Activated T-cell treated with anti-CD3 and anti-CD28 coated beads for 1 hour (primary cell): ENCODE data around the gene GOLGA8S.
"Not testable (repeated sequence)": the region's sequence is repeated elsewhere in the genome, so short reads cannot be mapped to it uniquely, and the experiment has no call there.

ENCODE experiments used
- DNase-seq: peaks from one replicate; pipeline ENCODE4 v3.0.0-alpha.2; 2020; ENCODE audit warnings: low read depth

GOLGA8S gene

DNA sequence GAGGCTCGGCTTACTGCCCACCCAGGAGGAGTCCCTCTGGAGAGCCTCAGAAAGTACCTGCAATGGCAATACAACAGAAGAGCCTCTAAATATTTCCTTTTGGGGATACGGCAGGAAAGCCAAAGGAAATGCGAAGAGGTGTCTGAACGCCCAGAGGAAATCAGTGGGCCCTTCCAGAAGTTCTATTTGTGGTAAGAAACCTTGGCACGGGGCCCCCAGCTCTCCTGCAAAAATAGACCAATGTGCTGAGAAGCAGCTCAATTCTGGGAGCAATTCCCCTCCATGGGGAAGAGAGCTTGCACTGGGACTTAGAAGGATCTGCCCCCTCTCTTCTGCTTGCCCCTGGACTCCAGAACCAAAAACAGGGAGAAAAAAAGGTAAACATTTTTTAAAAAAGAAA, 44.7 kb downstream of the GOLGA8S start:
- not testable (repeated sequence) for DNase-seq

DNA sequence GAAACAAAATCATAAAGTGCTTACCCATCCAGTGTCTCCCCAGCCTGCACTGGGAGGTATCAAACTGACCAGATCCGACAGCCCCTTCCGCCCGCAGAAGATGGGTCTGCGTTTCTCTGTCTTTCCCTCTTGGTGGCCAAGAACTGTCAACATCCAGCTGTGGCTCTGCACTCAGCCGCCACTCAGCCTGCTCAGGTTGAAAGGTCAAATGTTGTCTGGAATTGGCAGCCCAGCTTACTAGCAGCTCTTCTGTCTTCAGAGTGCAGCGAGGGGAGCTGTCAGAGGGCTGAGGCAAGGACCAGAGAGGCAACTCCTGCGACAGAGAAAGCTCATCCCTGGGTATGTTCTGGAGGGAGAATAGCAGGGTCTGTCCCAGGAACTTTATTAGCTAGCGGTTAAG, 47.1 kb downstream of the GOLGA8S start:
- DNase-seq, result no peak

DNA sequence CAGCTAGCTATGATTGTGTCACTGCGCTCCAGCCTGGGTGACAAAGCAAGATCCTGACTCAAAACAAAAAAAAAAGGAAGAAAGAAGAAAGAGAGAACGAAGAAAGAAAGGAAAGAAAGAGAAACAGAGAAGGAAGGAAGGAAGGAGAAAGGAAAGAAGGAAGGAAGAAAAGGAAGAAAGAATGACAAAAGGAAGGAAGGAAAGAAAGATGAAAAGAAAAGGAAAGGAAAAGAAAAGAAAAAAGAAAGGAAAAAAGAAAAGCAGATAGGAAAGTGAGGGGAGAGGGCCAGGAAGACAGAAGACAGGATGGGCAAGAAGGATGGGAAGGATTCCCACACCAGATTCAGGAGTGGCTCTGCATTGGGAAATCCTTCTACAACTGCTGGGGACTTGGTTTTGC, 47.6 kb downstream of the GOLGA8S start:
- no peak for DNase-seq

DNA sequence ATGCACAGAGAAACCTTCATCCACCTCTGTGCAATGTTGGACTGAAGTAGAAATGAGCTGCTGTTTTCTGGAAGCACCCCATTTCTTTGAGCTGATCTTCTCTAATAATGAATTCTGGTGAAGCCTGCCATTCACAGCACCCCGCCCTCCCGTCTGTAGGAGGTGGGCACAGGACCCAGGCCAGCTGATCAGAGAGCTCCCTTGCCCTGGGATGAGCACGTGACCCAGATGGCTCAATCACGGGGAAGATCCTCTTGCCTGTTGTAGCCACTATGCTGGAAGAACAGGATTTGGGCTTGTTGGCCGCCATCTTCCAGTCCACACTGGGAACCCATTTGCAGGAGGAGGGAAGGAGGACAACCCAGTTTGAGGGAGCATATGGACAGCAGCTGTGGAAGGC, 48.0 kb downstream of the GOLGA8S start:
- no peak for DNase-seq

DNA sequence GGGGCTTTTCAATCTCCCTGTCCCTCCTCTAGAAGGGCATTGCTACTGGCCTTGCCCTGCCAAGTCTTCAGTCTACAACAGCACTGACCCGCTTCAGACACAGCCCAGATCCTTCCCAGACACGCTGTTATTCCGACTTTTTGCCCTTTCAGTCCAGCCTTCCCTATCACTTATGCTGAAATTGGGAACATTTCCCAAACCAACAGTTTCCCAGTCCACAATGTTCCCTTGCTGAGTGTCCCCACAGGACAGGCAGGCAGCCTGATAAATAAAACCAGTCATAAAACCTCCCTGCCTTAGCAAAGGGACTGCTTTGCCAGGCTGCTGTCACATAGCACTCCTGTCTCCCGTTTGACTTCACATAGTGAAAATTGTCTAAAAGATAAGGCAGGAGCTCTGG, 49.0 kb downstream of the GOLGA8S start:
- no peak for DNase-seq

DNA sequence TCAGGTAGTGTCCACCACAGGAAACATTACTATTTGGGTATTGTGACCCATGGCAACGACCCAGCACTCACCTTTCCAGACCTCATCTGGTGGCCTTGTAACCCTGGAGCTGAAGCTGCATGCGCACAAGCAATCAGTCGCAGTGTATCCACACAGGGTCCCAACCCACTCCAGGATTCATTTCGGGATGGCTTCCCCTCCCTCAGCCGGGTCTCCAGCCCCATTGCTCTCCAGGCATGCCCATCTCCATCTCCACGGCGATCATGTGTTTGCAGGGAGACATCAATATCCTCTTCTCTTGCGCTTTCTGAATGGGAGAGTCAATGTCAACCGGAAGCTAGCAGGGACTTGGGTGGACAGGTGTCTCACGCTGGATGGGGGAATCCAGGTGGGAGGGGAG, 57.3 kb downstream of the GOLGA8S start:
- no peak for DNase-seq

DNA sequence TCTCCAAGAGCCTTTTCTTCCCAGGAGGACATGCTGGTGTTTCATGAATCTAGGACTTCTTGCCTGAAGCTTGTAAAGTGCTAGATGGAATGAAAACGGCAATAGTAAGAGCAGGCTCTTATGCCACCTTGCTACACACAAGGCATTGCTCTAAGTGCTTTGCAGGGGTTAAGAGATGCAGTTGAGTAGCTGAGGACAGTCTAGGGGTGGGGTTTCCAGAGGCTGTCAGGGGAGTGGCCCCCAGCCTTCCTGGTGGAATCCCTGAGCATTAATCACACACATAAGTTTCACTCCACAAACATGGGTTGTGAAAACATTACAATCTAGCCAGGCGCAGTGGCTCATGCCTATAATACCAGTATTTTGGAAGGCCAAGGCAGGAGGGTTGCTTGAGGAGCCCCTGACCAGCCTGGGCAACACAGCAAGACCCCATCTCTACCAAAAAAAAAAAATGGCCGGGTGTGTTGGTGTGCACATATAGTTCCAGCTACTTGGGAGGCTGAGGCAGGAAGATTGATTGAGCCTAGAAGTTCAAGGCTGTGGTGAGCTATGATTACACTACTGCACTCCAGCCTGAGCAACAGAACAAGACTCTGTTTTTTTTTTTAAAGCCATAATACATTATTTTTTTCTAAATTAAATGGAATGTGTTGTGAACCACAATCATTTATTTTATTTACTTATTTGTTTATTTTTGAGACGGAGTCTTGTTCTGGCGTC, 58.5 kb downstream of the GOLGA8S start:
- not testable (repeated sequence) for DNase-seq
